IMR-90 (cell line): ENCODE measurements around the gene TOE1. TPM values are rescaled to one million over a fixed set of nuclear protein-coding genes. Genes with fewer than 3 reads are reported as not detected.

Source experiments
- ATAC-seq: fragments of 200-7000 bp; cut with Tn5 transposase; 2 replicates; pipeline ENCODE4 v1.9.1; 2020; ENCODE audit warnings: low read depth, mild to moderate bottlenecking, moderate library complexity
- BruUV-seq: library from RNA; stranded (reverse); fragments of 400-500 nt; replicated peaks from 2 replicates; lab custom pipeline; 2021; lab: Mats Ljungman, UMichigan
- CTCF ChIA-PET: fragments of 300-600 bp; formaldehyde crosslinking; extraction: SDS; loops from one replicate; lab custom pipeline; 2021; ENCODE audit warnings: antibody characterized with exemption; lab: Yijun Ruan, JAX
- POLR2A ChIA-PET: fragments of 300-600 bp; sonication (Branson Sonifier 250); formaldehyde crosslinking; loops from one replicate; lab custom pipeline; 2022; ENCODE audit warnings: antibody characterized with exemption; ENCODE audit not compliant: unreplicated experiment; lab: Charles Lee
- DNase-seq: peaks from one replicate; pipeline ENCODE4 v3.0.0; 2013
- H2AFZ ChIP-seq: replicated peaks from 2 replicates; pipeline ENCODE3; 2013; ENCODE audit warnings: low read length, mild to moderate bottlenecking; ENCODE audit not compliant: poor library complexity
- H2AK5ac ChIP-seq: 2 replicates; pipeline ENCODE4 v1.6.1; 2013; ENCODE audit warnings: low read depth, low read length, inconsistent platforms
- H2AK9ac ChIP-seq: replicated peaks from 2 replicates; pipeline ENCODE3; 2013; ENCODE audit warnings: mild to moderate bottlenecking, low read depth, low read length, moderate library complexity; ENCODE audit not compliant: poor library complexity
- H2BK120ac ChIP-seq: 2 replicates; pipeline ENCODE4 v1.6.1; 2013; ENCODE audit warnings: low read depth, low read length, inconsistent platforms
- H2BK15ac ChIP-seq: 3 replicates; pipeline ENCODE4 v1.6.1; 2013; ENCODE audit warnings: low read depth, low read length, inconsistent platforms
- H2BK20ac ChIP-seq: 2 replicates; pipeline ENCODE4 v1.6.1; 2013; ENCODE audit warnings: low read depth, mild to moderate bottlenecking, inconsistent platforms, low read length, moderate library complexity
- H2BK5ac ChIP-seq: 2 replicates; pipeline ENCODE4 v1.6.1; 2013; ENCODE audit warnings: mild to moderate bottlenecking, low read depth, low read length, inconsistent platforms; ENCODE audit not compliant: poor library complexity, severe bottlenecking
- H3K14ac ChIP-seq: replicated peaks from 2 replicates; pipeline ENCODE4 v1.6.1; 2013; ENCODE audit warnings: low read depth, low read length, inconsistent platforms
- H3K18ac ChIP-seq: 2 replicates; pipeline ENCODE4 v1.6.1; 2013; ENCODE audit warnings: low read depth, low read length, control low read depth
- H3K23ac ChIP-seq: 2 replicates; pipeline ENCODE4 v1.6.1; 2013; ENCODE audit warnings: low read depth, low read length, inconsistent platforms
- H3K27ac ChIP-seq: 2 replicates; pipeline ENCODE4 v1.5.1; 2013; ENCODE audit warnings: mild to moderate bottlenecking, control low read depth, low read length; ENCODE audit not compliant: insufficient read depth
- H3K27me3 ChIP-seq: 2 replicates; pipeline ENCODE4 v1.6.1; 2013; ENCODE audit warnings: low read length; ENCODE audit not compliant: control insufficient read depth, insufficient read depth
- H3K36me3 ChIP-seq: 2 replicates; pipeline ENCODE4 v1.6.1; 2013; ENCODE audit warnings: low read length, mixed read lengths; ENCODE audit not compliant: control insufficient read depth, insufficient read depth
- H3K4ac ChIP-seq: 2 replicates; pipeline ENCODE4 v1.6.1; 2013; ENCODE audit warnings: low read depth, low read length, inconsistent platforms
- H3K4me1 ChIP-seq: 2 replicates; pipeline ENCODE4 v1.6.1; 2013; ENCODE audit warnings: low read length, mixed read lengths; ENCODE audit not compliant: control insufficient read depth, insufficient read depth
- H3K4me2 ChIP-seq: 2 replicates; pipeline ENCODE4 v1.6.1; 2013; ENCODE audit warnings: low read depth, mild to moderate bottlenecking, control low read depth, low read length, moderate library complexity
- H3K4me3 ChIP-seq: 2 replicates; pipeline ENCODE4 v1.5.1; 2013; ENCODE audit warnings: low read depth, mild to moderate bottlenecking, control low read depth, low read length, moderate library complexity; ENCODE audit not compliant: insufficient read depth
- H3K56ac ChIP-seq: 2 replicates; pipeline ENCODE4 v1.6.1; 2013; ENCODE audit warnings: low read length, inconsistent platforms; ENCODE audit not compliant: insufficient read depth; ENCODE audit errors: extremely low read depth
- H3K79me1 ChIP-seq, 2 experiments: 2 replicates each; pipeline ENCODE4 v1.6.1; 2013; ENCODE audit warnings: low read length in 2 of 2, inconsistent platforms in 1 of 2, low read depth in 1 of 2
- H3K9ac ChIP-seq: 2 replicates; pipeline ENCODE4 v1.6.1; 2013; ENCODE audit warnings: low read depth, low read length, control low read depth
- H3K9me1 ChIP-seq: 2 replicates; pipeline ENCODE4 v1.6.1; 2013; ENCODE audit warnings: low read length, inconsistent platforms; ENCODE audit not compliant: insufficient read depth
- H3K9me3 ChIP-seq: 2 replicates; pipeline ENCODE4 v1.6.1; 2013; ENCODE audit warnings: low read length; ENCODE audit not compliant: control insufficient read depth, insufficient read depth
- H4K20me1 ChIP-seq: 2 replicates; pipeline ENCODE4 v1.6.1; 2013; ENCODE audit warnings: low read length, inconsistent platforms; ENCODE audit not compliant: insufficient read depth
- H4K5ac ChIP-seq: 2 replicates; pipeline ENCODE4 v1.6.1; 2013; ENCODE audit warnings: mild to moderate bottlenecking, low read depth, low read length, control low read depth
- H4K8ac ChIP-seq, 2 experiments: 2 replicates each; pipeline ENCODE4 v1.6.1; 2013; ENCODE audit warnings: low read depth in 2 of 2, low read length in 2 of 2, control low read depth in 1 of 2, inconsistent platforms in 1 of 2
- H4K91ac ChIP-seq: 2 replicates; pipeline ENCODE4 v1.6.1; 2013; ENCODE audit warnings: low read depth, low read length, inconsistent platforms; ENCODE audit not compliant: insufficient read depth
- BHLHE40 ChIP-seq: fragments of 150-350 bp; IDR thresholded peaks from 2 replicates; pipeline ENCODE4 v1.6.1; 2016; ENCODE audit warnings: mild to moderate bottlenecking, low read depth, low read length
- CEBPB ChIP-seq: IDR thresholded peaks from 2 replicates; pipeline ENCODE4 v1.6.1; 2012; ENCODE audit warnings: low read depth, low read length, improper control_type of control experiment
- CHD1 ChIP-seq: IDR thresholded peaks from 2 replicates; pipeline ENCODE4 v1.6.1; 2012; ENCODE audit warnings: low read depth, low read length, improper control_type of control experiment
- CTCF ChIP-seq: conservative IDR thresholded peaks from 2 replicates; pipeline ENCODE4 v1.5.1; 2012; ENCODE audit warnings: mild to moderate bottlenecking, low read depth, low read length, improper control_type of control experiment
- FOS ChIP-seq: fragments of 150-350 bp; IDR thresholded peaks from 2 replicates; pipeline ENCODE4 v1.6.1; 2016; ENCODE audit warnings: low read depth, low read length
- MAFK ChIP-seq: IDR thresholded peaks from 2 replicates; pipeline ENCODE4 v1.6.1; 2012; ENCODE audit warnings: low read depth, low read length, improper control_type of control experiment
- MAZ ChIP-seq: IDR thresholded peaks from 2 replicates; pipeline ENCODE4 v1.6.1; 2012; ENCODE audit warnings: low read depth, mild to moderate bottlenecking, low read length, improper control_type of control experiment, moderate library complexity, borderline replicate concordance
- NFE2L2 ChIP-seq: fragments of 150-350 bp; IDR thresholded peaks from 2 replicates; pipeline ENCODE4 v1.6.1; 2016; ENCODE audit warnings: low read depth, mild to moderate bottlenecking, low read length
- POLR2A ChIP-seq: IDR thresholded peaks from 2 replicates; pipeline ENCODE4 v1.6.1; 2012; ENCODE audit warnings: mild to moderate bottlenecking, low read depth, low read length
- RAD21 ChIP-seq: IDR thresholded peaks from 2 replicates; pipeline ENCODE4 v1.6.1; 2012; ENCODE audit warnings: low read length, improper control_type of control experiment
- RCOR1 ChIP-seq: IDR thresholded peaks from 2 replicates; pipeline ENCODE4 v1.6.1; 2012; ENCODE audit warnings: mild to moderate bottlenecking, low read length, improper control_type of control experiment; ENCODE audit not compliant: insufficient replicate concordance
- RFX5 ChIP-seq: IDR thresholded peaks from 2 replicates; pipeline ENCODE4 v1.8.0; 2012; ENCODE audit warnings: low read depth, mild to moderate bottlenecking, low read length, moderate library complexity
- SMC3 ChIP-seq: fragments of 150-350 bp; IDR thresholded peaks from 2 replicates; pipeline ENCODE4 v1.6.1; 2016; ENCODE audit warnings: low read depth, mild to moderate bottlenecking, antibody characterized with exemption, low read length, moderate library complexity
- WGBS, 2 experiments: methylation state at CpG; one replicate each; pipeline versions ENCODE4 v1.1.5 to v1.1.7; 2013; ENCODE audit warnings: missing lambda C conversion rate in 2 of 2; ENCODE audit not compliant: insufficient read length in 1 of 2; ENCODE audit errors: extremely low coverage in 2 of 2; 5-methylcytosine and 5-hydroxymethylcytosine counted together
- dilution Hi-C: fragments of 300-500 bp; cut with HindIII; formaldehyde crosslinking; loops from one replicate; pipeline ENCODE4 v1.14.3; 2018; ENCODE audit warnings: low sequenced_read_pairs; ENCODE audit not compliant: unreplicated experiment
- in situ Hi-C: fragments of 300-500 bp; cut with MboI; formaldehyde crosslinking; loops from 3 replicates; pipeline ENCODE4 v1.14.3; 2019; ENCODE audit warnings: low sequenced_read_pairs, inconsistent platforms, mixed read lengths
- intact Hi-C: fragments of 100-400 bp; cut with micrococcal nuclease; formaldehyde crosslinking; loops from 2 replicates; pipeline ENCODE4 v1.10.0; 2022
- polyA plus RNA-seq, 3 experiments: library from polyadenylated mRNA; depleted of rRNA; stranded (reverse); fragments of >200 nt; gene quantifications; 2 replicates each; pipeline ENCODE4 v1.2.3, GENCODE V29; 2012; ENCODE audit warnings: low replicate concordance in 1 of 3
- total RNA-seq: library from RNA; depleted of rRNA; stranded (reverse); fragments of >200 nt; gene quantifications from 2 replicates; pipeline ENCODE4 v1.2.3, GENCODE V29; 2012
- TF ChIP-seq, protein P1 (sequence below): fragments of 150-350 bp; IDR thresholded peaks from 2 replicates; pipeline ENCODE4 v1.6.1; 2016; ENCODE audit warnings: low read depth, mild to moderate bottlenecking, low read length, moderate library complexity, borderline replicate concordance

Gene TOE1
- total and polyA plus RNA-seq, 2 of the 4 experiments (the other 2 are of a cell fraction) = 15.5 to 18.6 TPM

GRCh38 chr1:45304311-45305081 lies 35.5 kb upstream of the TOE1 start (continued):
- TF ChIP-seq CTCF = no peak
- no peak for TF ChIP-seq BHLHE40

DNA sequence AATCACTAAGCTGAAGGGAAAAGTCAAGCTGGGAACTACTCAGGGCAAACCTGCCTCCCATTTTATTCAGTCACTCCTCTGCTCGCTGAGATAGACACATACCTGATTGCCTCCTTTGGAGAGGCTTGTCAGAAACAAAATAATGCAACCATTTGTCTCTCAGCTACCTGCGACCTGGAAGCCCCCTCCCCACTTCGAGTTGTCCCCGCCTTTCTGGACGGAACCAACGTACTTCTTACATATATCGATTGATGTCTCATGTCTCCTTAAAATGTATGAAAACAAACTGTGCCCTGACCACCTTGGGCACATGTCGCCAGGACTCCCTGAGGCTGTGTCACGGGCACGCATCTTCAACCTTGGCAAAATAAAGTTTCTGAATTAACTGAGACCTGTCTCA lies 34.7 kb upstream of the TOE1 start:
- in situ Hi-C loops (loop anchor here (10.0 kb wide), 1 partner anchor 470 kb away; no protein-coding TSS in a partner anchor), intact Hi-C loops (loop anchor here (10.0 kb wide), 1 partner anchor 500 kb away; the partner anchor contains the start of genes BTBD19, DYNLT4 and PLK3), dilution Hi-C loops (no loop called here)
- H3K14ac ChIP-seq = no peak overlapping the region
- H4K91ac ChIP-seq = no peak overlapping the region
- H3K18ac ChIP-seq = no peak overlapping the region
- ATAC-seq = no peak
- DNase-seq = no peak
- no peak overlapping the region; a peak in 1 of 4 replicates for H4K8ac ChIP-seq
- no TSS peak for BruUV-seq
- H3K4me1 ChIP-seq = peaks cover 4% of the 10 kb centered on the region; the same call in 1 of the 2 replicates
- H3K23ac ChIP-seq = no peak overlapping the region
- no peak overlapping the region for H2AK5ac ChIP-seq
- no peak overlapping the region for H2BK120ac ChIP-seq
- H3K56ac ChIP-seq = no peak overlapping the region
- no peak overlapping the region for H4K5ac ChIP-seq
- no peaks in the 10 kb centered on the region for H3K9me3 ChIP-seq
- no peaks in the 10 kb centered on the region for H4K20me1 ChIP-seq
- H2BK20ac ChIP-seq = no peak overlapping the region
- H3K9me1 ChIP-seq = no peaks in the 10 kb centered on the region
- H3K9ac ChIP-seq = no peak overlapping the region
- POLR2A ChIA-PET = no interaction called here
- peaks cover 0 to 11% of the 10 kb centered on the region in 2 experiments; a peak in 2 of 4 replicates for H3K79me1 ChIP-seq
- H3K27ac ChIP-seq = no peak overlapping the region
- no peak overlapping the region for H2BK5ac ChIP-seq
- no peak overlapping the region for H3K4me2 ChIP-seq
- CTCF ChIA-PET = no interaction called here
- H2AFZ ChIP-seq = no peak overlapping the region
- no peak overlapping the region for H2BK15ac ChIP-seq
- no peaks in the 10 kb centered on the region for H3K36me3 ChIP-seq
- no peak overlapping the region for H3K4me3 ChIP-seq
- WGBS, 2 experiments = 88% methylated on average over 5 of the region's 10 CpGs; no CpG with 5 or more reads in 1 of the 2 experiments
- no peak overlapping the region for H2AK9ac ChIP-seq
- H3K27me3 ChIP-seq = no peaks in the 10 kb centered on the region
- no peak overlapping the region for H3K4ac ChIP-seq
- TF ChIP-seq, protein P1, sequence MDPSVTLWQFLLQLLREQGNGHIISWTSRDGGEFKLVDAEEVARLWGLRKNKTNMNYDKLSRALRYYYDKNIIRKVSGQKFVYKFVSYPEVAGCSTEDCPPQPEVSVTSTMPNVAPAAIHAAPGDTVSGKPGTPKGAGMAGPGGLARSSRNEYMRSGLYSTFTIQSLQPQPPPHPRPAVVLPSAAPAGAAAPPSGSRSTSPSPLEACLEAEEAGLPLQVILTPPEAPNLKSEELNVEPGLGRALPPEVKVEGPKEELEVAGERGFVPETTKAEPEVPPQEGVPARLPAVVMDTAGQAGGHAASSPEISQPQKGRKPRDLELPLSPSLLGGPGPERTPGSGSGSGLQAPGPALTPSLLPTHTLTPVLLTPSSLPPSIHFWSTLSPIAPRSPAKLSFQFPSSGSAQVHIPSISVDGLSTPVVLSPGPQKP = no peak
- TF ChIP-seq RCOR1 = no peak
- no peak for TF ChIP-seq MAFK
- no peak for TF ChIP-seq SMC3
- TF ChIP-seq RFX5 = no peak
- TF ChIP-seq BHLHE40 = no peak
- TF ChIP-seq NFE2L2 = no peak
- no peak for TF ChIP-seq MAZ
- no peak for TF ChIP-seq CEBPB
- no peak for TF ChIP-seq RAD21
- no peak for TF ChIP-seq FOS
- no peak for TF ChIP-seq CHD1
- TF ChIP-seq POLR2A = no peak
